Activated CD8-positive, alpha-beta memory T cell treated with anti-CD3 and anti-CD28 coated beads, Interleukin-2, amount 50 U/mL, for 1 hour (primary cell): ENCODE measurements around the gene GPR39.

Source experiments
- DNase-seq: peaks from one replicate; pipeline ENCODE4 v3.0.0-alpha.2; 2020; ENCODE audit errors: extremely low read depth

The GPR39 gene

DNA sequence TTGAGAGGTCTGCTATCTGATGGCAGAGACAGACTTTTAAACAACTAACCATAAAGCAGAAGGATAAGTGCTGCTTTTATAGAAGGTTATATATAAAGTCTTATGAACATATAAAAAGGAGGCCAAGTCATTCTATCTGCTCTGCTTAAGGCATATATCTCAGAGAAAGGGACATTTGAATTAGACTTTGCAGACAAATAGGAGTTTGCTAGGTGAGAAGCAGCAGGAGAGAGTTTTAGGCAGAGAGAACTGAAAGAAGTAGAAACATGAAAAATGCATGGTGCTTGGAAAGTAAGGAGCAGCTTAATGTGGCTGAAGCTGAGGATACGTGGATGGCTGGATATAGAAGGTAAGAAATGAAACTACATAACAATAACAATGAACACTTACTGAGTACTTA is 188.0 kb downstream of the GPR39 start:
- no peak for DNase-seq

DNA sequence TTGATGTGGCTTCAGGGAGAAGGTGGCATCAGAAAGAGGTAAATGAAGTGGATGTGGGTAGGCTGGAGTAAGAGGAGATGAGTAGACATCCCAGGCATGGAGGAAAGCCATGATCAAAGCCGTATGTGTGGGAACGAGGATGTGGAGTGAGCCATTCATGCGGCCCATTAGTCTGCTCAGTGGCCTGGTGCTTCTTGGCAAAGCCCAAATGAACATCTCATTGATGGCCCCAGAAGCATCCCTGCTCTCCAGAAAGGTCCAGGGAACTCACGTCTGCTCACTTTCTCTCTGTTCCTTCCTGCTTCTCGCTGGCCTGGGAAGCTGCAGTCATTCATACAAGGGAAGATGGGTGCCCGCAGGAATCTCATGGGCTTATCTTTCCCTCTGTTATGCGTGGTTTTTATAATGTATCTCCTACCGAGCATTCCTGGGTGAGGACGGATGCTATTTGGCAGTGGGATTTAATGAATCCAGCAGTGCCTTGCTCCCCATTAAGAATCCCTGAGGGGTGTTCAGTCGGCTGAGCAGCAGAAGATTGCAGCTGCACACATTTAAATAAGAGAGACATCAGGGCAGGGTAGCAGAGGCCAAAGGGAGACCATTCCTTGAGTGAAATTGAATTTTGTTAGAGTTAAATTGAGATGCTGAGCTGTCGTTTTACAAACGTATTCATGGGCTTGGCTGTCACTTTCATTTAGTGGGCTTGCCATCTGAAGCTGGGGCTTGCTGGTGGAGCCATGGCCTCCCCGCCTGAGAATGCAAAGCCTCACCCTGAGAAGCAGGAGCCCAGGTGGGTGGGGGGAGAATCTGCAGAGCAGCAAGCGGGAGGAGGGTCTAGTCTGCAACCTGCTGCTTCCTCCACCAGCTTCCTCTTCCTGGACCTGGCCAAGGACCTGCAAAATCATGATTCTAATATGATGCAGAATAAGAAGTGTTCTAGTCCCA is 188.9 kb downstream of the GPR39 start:
- no peak for DNase-seq

DNA sequence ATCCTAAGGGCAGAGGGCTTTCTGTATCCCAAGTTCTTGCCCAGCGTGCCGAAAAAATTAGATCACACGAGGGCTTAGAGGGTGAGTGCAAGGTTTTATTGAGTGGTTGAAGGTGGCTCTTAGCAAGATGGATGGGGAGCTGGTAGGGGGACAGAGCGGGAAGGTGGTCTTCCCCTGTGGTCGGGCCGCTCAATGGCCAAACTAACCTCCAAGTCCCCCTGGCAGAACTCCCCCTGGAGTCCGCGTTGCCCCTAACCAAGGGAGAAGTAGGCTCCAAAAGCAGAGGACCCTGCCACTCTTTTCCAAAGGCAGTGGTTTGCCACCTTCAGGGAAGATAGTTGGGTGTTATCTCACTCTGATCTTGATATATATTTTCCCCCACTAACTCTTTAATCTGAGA is 190.0 kb downstream of the GPR39 start:
- DNase-seq = no peak

DNA sequence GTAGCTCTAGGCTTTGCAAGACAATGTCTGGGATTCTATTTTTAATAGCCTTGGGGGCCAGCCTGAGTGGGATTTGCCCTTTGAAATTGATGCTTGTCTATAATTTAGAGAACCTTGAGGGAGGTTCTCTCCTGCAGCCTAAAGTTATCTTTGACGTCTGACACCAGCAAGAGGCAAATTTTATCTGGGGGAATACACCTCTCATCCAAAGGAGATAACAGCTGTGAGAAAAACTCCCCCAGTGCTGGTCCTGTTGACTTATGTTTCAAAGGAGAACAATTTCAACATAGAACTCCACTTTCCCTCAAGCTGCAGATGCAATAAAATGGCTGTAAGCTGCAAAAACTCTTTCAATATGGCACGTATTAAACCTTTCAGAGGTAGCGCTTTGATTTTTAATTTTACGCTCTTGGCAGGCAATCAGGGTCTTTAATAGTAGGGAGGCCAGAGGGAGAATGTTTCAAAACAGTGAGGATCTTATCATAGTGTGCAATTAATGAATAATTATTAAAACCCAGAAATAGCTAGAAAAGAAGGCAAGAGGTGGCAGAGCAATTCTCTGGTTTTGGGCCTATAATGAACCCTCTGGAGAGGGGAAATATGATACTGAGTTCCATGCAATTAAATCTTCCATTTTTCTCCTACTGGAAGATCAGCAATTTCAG is 191.0 kb downstream of the GPR39 start:
- DNase-seq = no peak

DNA sequence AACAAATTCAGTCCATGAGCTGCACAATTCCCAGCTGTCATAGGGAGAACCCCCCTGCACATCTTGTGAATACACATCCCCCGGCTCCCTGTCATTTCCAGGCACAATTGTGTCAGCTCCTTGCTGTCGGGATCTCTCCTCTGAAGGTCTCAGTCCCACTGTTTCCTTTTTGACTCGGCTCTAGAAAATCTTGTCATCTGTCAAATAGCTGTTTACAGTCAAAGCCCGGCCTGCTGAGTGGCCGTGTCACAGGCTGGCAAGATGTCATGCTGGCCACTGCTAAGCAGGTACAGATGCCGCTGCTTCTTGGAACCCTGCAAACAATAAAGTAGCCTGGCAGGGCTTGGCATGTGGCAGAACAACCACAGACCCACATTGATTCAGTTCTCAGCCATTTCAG is 191.7 kb downstream of the GPR39 start:
- DNase-seq = no peak

DNA sequence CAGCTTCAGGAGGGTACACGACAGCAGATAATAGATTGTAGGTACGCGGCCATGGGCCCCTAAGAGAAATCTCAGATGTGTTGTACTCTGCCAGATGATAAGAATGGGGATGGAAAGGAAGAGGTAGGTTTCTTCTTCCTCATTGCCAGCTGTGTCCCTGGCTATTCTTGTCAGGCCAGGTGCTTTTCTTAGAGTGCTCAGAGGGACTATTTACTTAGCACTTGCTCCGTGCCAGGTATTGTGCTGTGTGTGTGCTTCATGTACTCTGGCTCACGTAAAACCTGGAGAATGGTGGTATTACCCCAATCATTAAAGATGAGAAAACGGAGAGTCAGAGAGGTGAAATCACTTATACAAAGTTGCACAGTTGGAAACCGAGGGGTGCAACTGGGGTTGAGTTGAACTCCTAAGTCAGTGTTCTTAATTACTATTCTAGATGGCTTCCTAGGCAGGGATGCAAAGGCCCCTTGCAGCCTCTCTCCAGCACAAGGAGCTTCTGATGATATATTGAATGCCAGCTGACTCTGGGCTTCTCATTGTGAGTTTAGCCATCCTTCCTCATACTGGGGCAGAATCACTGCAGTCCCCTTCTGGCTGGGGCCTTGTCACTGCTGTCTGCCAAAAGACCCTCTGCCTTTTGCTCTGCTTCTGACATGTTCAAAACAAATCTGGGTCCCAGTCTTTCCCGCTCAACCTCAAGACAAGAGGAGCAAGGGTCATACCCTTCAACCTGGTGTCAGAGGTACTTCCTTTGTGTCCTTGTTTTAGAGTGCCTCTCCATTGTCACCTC is 192.7 kb downstream of the GPR39 start:
- DNase-seq = no peak

DNA sequence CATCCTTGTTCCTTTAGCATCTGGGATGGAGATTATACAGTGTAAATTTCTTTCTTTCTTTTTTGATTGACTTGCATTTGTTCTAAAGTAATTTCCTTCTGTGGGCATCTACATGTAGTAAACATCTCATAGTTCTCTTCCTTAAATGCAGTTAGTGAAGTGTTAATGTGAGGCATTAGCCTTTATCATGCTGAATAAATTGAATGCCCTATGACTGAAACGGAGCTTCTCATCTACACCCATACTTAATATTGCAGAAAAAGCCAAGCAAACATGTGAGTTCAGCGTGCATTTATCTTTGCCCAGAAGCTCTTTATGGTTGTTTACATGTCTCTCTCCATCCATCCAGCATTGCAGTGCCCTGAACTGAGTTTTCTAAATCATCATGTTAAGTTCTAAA is 195.1 kb downstream of the GPR39 start:
- no peak for DNase-seq

DNA sequence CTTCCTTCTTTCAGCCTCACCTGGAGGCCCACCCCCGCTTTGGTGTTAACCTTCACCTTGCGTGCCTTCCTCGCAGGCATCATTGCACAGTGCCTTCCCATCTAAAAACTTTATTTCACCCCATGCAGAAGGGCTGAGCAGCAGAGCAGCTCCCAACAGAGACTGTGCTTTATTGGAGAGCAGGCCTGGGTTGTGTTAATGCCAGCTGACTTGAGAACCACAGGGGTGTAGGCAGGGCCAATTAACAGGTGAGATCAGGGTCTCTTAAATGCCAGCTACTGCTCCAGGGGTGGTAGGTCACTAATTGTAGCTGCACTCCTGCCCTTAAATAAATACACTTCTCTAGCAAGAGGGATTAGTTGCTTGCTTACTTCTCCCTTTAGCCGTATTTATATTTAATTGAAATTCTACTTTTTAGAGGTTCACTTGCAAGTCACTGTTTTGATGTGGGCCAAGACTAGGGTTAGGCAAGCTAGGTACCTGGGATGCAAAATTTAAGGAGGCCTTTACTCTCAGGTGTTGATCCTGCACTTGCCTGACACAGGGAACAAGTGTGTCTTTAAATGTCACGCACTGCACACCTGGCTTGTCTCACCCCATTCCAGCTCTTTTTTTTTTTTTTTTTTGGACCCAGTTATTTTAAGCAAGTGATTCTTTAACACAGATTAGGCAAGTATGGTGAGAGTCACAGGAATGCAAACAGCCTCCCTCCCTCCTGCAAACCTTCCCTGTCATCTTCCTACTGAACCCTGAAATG is 198.9 kb downstream of the GPR39 start:
- DNase-seq = no peak

DNA sequence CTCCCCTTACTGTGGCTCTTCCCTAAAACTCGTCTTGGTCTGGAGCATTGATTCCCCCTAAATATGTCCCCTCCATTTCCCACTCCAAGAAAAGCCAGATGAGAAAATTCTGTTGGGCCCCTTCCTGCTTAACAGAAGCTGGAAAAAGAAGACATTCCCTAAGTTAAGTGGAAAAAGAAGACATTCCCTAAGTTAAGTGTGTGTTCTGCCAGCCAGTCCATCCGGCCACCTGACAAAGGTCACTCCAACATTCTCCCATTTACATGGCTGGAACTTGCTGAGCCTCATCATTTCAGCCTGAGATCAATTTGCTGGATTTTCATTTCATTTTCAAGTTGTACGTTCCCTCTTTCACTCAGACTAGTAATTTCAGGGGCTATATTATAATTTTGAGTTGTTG is 201.4 kb downstream of the GPR39 start:
- DNase-seq = no peak

DNA sequence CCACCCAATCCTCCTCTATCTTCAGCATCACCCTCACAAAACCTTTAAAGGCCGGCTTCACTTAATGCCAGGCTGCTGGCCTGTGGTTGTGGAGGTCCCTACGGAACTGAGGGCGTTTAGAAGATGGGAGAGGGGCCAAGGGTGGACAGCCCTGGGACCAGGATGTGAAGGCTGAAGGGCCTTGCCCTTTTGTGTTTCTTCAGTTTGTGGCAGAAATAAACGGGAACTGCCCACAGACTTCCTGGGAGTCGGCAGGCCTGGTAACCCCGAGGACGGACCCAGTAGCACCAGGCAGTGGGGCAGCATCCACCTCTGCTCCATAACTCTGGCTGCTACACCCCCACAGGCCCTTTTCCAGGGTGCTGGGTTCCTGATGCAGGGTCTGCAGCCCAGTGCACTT is 202.1 kb downstream of the GPR39 start:
- DNase-seq = no peak

DNA sequence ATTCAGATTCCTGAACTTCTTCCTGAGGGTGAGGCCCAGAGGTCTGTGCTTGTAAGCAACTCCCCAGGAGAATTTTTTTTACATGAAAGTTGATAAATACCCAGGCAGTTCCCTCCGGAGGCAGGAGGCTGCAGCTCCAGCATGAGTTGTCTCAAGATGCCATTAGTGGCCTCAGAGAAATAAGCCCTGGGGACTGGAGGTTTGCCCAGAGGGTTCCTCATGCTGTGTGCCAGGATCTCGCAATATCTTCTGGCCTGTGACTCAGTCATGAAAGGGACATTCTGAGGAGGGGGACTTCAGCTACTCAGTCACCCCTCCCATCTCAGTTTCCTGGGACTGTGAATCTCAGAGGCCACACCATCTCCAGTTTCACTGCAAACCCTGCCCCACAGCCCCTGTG is 203.5 kb downstream of the GPR39 start:
- no peak for DNase-seq

DNA sequence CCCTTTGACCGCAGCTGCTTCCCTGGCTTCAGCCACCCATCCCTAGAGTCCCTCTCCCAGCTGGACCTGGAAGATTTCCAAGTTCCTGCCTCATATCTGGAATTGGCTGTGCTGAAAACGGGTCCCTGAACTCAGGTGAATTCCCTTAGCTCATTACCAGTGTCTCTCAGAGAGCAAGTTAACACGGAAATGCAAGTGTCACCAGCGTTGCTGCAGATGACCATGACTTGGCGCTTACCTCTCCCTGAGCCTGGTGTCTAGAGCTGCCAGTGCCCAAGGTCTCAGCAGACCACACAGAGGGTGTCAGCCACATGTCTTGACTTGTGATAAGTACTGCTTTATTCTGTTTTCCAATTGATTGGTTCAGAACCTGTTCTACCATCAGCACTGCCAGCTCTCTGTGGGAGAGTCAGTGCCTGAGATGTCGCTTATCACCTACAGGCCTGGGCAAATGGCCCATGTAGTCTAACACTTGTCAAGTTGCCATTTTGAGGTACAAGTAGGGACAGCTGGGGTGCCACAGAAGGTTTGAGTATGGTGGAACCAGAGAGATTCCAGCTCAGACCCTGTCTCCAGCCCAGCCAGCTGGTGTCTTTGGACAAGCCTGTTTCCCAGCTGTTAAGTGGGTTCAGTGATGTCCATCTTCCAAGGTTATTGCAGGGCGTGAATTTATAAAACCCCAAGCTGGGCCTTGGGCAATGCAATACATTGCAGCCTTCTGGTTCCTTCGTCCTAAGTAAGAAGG is 204.7 kb downstream of the GPR39 start:
- no peak for DNase-seq

DNA sequence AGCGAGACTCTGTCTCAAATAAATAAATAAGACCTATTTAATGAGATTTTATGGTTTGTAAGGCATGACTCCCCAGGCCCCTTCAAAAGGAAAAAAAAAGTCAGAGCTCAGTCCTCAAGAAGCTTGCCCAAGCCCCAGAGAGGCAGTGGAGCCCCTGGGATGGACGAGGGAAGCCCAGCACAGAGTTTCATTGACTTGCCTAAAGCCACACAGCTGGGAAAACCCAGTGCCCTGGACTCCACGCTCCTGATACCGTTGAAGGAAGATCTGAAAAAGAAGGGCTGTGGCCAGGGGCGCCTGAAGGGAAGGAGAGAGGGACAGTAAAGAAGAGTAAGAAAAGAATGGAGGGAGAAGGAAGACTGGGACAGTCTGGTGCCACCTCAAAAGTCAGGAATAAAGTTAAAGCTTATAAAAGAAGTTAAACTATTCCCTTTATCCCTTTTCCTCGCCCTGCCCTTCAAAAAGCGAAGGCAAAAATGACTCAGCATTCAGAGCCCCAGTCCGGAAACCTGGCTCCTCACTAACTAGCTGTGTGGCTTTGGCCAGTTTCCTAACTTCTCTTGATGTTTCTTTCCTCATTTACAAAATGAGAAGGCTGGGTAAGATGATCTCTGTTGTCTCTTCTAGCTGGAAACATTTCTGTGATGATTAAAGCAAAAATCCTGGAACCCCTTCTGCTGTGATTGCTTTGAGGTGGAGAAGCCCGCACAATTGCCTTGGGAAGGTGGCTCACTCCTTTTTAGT is 206.7 kb downstream of the GPR39 start:
- no peak for DNase-seq

DNA sequence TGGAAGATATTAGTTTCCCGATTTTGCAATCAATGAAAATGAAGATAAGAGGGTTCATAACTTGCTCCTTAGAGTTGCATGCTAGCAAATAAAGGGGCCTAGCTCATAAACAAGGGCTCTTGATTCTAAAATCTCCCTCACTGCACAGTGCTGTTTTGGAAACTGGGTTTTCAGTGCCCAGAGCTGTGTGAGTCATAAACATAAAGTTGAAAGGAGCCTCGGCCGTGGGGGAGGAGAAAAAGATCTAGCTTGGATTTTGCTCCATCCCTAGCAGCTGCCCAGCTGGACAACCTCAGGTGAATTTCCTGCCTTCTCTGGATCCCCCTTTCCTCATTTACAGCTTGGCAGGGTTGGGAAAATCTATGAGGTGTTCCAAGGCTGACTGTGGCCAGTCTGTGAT is 210.9 kb downstream of the GPR39 start:
- no peak for DNase-seq

DNA sequence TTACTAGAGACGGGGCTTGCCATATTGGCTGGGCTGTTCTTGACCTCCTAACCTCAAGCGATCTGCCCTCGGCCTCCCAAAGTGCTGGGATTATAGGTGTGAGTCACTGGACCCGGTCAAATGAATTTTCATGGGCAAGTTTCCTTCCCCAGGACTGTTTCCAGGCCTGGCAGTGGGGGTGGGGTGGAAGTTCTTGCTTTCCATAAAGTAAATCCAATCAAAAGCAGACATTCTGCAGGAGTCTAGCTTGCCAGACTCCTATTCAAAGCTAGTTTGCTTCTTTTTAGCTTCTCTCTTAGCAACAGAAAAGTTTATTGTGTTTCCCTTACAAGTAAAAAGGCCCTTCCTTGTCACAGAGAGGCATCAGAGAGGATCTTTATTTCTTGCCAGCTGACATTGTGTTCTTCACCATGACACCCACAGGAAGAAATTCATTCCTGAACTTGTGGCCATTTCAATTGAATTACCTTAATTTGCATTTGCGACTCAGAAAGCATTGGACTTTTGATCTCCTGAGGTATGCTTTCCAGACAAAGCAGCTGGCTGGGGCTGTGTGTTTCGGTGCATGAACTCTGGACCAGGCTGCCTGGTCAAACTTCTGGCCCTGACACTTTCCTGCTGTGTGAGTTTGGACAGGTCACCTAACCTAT is 215.5 kb downstream of the GPR39 start:
- no peak for DNase-seq

DNA sequence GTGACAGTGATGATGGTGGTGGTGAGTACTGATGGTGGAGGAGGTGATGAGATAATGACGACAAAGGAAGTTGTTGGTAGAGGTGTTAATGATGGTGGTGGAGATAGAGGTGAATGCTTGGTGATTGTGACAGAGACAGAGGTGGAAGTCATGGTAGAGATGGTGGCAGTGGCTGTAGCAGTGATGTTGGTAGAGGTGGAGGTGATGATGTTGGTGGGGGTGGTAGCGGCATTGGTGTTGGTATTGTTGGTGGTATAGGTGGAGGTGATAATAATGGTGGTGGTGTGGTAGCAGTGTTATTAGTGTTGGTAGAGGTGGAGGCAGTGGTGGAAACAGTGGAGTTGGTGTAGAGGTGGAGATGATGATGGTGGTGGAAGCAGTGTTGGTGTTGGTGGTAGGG is 217.0 kb downstream of the GPR39 start:
- DNase-seq = no peak

DNA sequence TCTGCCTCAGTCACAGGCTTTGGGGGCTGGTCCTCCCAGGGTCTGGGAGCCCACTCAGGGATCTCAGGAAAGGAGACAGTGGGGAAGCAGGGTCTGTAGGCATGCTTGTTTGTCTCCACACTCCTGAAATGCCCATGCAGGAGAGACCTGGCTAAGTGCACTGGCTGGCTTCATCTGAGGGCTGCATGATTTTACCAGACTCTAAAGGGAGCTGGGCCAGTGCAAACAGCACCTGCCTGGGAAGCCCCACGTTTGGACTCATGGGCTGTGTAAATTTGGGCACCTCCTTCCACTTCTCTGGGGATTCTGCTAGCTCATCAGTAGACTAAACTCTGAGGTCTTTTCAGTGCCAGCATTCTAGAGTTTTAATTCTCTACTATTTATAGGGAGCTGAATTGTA is 219.7 kb downstream of the GPR39 start:
- no peak for DNase-seq

DNA sequence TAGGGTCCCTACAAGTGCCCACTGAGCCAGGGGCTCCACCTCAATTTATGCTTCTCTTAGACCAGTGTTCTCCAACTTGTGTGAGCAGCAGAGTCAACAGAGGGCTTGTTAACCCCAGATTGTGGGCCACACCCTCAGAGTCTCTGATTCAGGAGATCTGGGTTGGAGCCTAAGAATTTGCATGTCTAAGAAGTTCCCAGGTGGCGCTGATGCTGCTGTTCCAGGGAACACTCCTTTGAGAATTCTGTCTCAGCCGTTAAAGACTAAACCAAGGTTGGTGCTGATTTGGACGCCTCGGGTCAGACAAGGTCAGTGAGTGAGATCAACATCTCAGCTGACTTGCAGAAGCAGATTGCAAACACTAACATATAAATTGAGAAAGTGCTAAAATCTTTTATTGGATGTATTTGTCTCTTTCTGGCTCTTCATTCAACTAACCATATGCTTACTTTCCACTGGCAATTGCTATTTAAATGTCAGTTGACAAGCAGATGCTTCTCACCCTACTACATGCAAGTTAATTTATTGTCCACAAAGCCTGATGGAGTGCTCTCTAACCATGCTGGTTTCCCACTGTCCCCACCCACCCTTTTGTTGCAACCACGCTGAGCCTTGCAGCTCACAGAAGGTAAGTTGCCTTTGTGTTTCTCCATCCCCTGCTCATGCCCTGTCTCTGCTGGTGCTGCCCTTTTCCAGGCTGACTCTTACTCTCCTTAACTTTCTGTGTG is 221.9 kb downstream of the GPR39 start:
- no peak for DNase-seq

DNA sequence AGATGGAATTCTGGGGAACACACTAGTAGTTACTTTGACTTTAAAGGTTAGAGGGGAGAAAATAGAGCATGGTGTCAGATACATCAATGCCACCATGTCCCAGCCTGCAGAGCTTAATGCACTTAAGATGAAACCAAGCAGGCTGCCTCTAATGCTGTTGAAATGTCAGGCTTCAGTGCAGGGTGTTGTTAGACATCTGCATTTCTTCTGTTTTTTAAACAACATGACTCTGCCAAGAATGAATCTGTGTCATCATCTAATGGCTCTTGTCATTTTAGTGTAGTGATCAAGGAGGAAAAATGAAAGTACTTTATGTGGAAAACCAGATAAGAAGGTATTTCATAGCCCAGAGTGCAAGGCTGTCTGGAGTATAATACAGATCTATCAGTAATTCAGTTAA is 223.5 kb downstream of the GPR39 start:
- no peak for DNase-seq
